OCI-LY1 (cell line): Measurements from ENCODE around the gene LIN54.

Experiments
- CTCF ChIP-seq: fragments of 200-600 bp; sonication (generic), shearing (Covaris generic); IDR thresholded peaks from 2 replicates; pipeline ENCODE4 v1.5.1; 2017; ENCODE audit warnings: mild to moderate bottlenecking, antibody characterized with exemption, low read length, moderate library complexity, mixed read lengths
- EZH2 ChIP-seq: fragments of 200-600 bp; sonication (generic), shearing (Covaris generic); IDR thresholded peaks from 2 replicates; pipeline ENCODE4 v1.8.0; 2017; ENCODE audit warnings: borderline replicate concordance, mixed run types, mild to moderate bottlenecking, antibody characterized with exemption, low read length, moderate library complexity, mixed read lengths

GRCh38 chr4:82890528-82890900, 120.1 kb downstream of the LIN54 start:
- no peak for TF ChIP-seq CTCF
- TF ChIP-seq EZH2: no peak
